GM19328 (cell line): ENCODE data around the gene ASRGL1.
"Not testable (repeated sequence)": the region's sequence is repeated elsewhere in the genome, so short reads cannot be mapped to it uniquely, and the experiment has no call there.

Experiments
- ATAC-seq: cut with Tn5 transposase; IDR thresholded peaks from one replicate; pipeline ENCODE4 v1.9.1; 2021; ENCODE audit warnings: mild to moderate bottlenecking, moderate library complexity; ENCODE audit not compliant: unreplicated experiment

The ASRGL1 gene

DNA sequence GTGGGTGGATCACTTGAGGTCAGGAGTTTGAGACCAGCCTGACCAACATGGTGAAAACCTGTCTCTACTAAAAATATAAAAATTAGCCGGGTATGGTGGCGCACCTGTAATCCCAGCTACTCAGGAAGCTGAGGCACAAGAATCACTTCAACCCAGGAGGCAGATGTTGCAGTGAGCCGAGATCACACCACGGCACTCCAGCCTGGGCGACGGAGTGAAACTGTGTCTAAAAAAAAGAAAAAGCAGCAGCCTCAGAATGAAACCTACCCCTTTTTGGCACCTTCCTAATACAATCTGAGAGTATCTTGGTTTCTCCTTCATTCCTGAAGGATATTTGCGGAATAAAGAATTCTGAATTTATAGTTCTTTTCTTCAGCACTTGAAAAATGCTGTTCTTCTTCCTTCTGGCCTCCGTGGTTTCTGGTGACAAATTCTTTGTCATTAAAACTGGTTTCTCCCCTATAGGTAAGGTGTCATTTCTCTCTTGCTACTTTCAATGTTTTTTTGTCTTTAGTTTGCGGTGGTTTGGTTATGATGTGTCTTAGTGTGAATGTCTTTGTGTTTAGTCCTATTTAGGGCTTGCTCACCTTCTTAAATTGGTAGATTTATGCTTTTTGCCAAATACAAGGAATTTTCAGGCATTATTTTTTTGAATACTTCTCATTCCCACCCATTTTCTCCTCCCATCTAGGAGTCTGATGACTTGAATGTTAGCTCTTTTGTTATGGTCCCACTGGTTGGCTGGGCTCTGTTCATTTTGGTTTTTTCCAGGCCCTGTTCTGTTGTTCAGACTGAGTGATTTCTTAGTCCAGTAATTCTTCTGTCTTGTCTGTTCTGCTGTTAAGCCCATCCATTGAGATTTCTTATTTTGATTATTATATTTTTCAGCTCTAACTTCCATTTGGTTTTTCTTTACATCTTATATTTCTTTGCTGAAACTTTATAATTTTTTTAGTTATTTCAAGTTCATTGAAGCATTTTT is 15.4 kb downstream of the ASRGL1 start:
- ATAC-seq: no peak

- ATAC-seq: no peak
These were observed 16.6 kb downstream of the ASRGL1 start for GRCh38 chr11:62353841-62354240.

- ATAC-seq: no peak
These were observed 21.0 kb downstream of the ASRGL1 start for GRCh38 chr11:62358273-62358672.

GRCh38 chr11:62359475-62359874 is 22.2 kb downstream of the ASRGL1 start:
- no peak for ATAC-seq

DNA sequence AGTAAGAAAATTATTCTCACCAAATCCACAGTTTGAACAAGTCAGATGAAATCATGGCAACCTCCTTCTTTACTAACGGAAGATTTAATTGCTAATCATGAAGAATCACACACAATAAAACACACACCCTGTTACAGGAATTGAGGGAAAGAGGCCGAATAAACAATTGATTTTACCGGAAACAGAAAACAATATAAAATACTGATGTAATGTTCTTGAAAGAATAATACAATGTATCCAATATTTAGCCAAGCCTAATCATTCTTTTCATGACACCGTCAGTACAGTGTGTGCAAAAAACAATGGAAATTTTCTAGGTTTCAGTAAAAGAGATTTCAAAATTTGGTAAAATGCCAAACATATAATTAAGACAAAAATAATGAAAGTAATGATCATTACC is 23.4 kb downstream of the ASRGL1 start:
- no peak for ATAC-seq

DNA sequence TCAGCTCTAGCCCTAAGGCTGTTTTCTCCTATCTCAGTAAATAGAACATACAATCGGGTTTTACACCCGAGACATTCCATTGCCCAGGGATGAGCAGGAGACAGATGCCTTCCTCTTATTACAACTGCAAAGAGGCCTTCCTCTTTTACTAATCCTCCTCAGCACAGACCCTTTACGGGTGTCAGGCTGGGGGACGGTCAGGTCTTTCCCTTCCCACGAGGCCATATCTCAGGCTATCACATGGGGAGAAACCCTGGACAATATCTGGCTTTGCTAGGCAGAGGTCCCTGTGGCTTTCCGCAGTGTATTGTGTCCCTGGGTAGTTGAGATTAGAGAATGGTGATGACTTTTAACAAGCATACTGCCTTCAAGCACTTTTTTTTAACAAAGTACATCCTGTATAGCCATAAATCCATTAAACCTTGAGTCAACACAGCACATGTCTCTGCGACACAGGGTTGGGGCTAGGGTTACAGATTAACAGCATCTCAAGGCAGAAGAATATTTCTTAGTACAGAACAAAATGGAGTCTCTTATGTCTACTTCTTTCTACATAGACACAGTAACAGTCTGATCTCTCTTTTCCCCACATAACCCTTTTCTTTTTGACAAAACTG is 31.7 kb downstream of the ASRGL1 start:
- ATAC-seq: not testable (repeated sequence)

DNA sequence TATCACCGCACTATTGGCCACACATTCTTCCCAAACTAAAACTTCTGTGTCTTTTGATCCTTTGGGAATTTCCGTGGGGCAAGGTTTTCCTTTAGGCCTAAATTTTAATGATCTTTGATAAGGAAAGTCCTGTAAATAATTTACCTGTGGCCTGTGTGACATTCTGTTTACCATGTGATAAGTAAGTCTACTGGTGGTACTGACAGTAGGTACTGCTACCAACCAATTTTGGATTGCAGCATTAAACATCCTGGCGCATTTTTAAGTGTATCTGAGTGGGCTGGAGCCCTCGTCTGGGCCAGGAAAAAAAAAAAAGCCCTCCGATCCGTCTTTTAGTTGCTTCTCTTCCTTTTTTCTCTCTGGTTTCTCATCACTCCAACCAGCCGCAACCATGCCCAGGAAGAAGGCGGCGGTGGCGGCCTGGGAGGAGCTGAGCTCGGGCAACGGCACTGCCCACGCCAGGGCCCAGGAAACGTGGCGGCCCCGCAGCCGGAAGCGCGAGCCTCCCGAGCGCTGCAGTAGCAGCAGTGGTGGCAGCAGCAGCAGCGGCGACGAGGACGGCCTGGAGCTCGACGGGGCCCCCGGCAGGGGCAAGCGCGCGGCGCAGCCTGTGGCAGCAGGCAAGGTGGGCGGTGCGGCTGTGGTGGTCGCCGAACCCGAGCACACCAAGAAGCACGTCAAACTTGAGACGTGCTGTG is 33.6 kb downstream of the ASRGL1 start:
- ATAC-seq: no peak

DNA sequence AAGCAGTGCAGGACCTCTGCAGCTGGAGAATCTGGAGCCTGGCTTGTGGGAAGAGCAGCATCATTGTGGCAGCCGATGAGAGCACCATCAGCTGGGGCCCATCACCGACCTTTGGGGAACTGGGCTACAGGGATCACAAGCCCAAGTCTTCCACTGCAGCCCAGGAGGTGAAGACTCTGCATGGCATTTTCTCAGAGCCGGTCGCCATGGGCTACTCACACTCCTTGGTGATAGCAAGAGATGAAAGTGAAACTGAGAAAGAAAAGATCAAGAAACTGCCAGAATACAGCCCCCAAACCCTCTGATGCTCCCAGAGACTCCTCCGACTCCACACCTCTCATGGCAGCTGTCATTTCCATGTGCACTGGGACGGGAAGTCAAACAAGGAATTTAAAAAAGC is 35.6 kb downstream of the ASRGL1 start:
- no peak for ATAC-seq

- ATAC-seq: no peak
These were observed 36.3 kb downstream of the ASRGL1 start for GRCh38 chr11:62373464-62374119.

- no peak for ATAC-seq
These were observed 37.6 kb downstream of the ASRGL1 start for GRCh38 chr11:62374801-62375200.

DNA sequence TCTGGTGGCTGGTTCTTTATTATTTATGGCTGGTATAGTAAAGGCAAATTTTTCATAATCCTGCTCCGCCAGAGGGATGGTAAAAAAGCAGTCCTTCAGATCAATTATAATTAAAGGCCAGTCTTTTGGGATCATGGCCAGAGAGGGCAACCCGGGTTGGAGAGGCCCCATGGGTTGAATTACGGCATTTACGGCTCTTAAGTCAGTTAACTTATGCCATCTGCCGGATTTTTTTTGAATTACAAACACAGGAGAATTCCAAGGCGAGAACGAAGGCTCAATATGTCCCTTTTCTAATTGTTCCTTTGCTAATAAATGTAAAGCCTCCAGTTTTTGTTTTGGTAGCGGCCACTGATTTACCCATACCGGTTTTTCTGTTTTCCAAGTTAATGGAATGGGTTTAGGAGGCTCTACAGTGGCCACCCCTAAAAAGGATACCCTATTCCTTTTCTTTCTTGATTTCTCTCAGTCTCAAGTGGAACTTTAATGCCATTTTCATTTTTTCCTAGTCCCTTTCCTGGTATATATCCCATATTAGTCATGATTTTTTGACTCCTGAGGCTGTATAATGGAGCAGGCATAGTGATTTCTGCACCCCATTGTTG is 41.3 kb downstream of the ASRGL1 start:
- ATAC-seq: not testable (repeated sequence)

GRCh38 chr11:62379586-62379985 is 42.3 kb downstream of the ASRGL1 start:
- ATAC-seq: not testable (repeated sequence)

- not testable (repeated sequence) for ATAC-seq
These were observed 43.6 kb downstream of the ASRGL1 start for GRCh38 chr11:62380821-62381245.

DNA sequence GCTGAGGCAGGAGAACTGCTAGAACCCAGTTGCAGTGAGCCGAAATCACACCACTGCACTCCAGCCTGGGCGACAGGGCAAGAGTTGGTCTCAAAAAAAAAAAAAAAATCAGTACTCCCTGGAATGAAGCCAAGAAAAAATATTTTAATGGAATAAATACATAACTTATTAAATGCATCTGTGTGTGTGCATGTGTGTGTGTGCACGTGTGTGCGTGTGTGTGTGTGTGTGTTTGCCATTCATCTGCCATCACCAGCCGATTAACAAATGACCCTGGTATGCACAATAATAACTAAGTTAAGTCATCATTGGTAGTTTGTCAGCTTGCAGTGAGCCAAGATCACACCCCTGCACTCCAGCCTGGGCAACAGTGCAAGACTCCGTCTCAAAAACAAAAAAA is 46.6 kb downstream of the ASRGL1 start:
- ATAC-seq: no peak

GRCh38 chr11:62386083-62386482 is 48.8 kb downstream of the ASRGL1 start:
- ATAC-seq: not testable (repeated sequence)

GRCh38 chr11:62387381-62387780 is 50.1 kb downstream of the ASRGL1 start:
- ATAC-seq: no peak

- no peak for ATAC-seq
These were observed 51.8 kb downstream of the ASRGL1 start for GRCh38 chr11:62388999-62389398.

GRCh38 chr11:62390237-62390636 is 53.0 kb downstream of the ASRGL1 start:
- ATAC-seq: no peak

DNA sequence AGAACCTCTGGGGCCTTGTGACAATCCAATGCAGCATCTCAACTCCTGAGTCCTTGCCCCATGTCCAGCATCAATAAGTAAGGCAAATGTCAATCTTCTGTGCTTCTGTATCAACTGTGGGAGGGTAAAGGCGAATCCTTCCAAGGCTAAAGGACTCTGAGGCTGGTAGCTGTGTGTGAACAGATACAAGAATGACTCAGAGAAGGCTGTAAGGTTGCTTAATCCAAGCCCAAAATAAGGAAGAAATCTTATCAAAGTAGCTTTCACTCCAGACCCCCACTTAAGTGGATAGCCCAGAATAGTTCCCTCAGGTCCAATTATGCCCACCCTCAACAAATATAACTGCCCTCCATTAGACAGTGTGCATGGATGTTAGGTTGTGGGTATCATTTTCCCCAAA is 53.5 kb downstream of the ASRGL1 start:
- ATAC-seq: no peak

DNA sequence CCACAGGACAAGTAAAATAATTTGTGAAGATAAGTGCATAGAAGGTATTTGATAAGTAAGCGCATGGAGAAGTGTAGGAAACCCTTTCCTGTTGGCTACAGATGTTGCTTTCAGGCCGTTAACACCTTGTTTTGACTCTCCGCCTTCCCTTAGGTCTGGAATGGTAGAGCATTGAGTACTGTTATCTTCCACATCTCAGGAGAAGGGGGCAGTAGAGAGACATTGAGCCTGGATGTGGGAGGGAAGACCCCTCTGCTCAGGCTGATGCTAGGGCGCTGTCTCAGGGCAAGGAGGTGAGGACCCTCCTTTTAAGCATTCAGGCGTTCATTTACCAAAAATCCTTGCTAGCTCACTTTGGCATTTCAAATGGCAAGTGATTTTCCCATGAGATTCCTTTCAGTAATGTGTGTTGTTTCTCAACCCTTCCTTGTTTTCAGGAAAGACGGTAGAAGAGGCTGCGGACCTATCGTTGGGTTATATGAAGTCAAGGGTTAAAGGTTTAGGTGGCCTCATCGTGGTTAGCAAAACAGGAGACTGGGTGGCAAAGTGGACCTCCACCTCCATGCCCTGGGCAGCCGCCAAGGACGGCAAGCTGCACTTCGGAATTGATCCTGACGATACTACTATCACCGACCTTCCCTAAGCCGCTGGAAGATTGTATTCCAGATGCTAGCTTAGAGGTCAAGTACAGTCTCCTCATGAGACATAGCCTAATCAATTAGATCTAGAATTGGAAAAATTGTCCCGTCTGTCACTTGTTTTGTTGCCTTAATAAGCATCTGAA is 54.6 kb downstream of the ASRGL1 start:
- ATAC-seq: no peak
